ENCODE results near the gene ASPG. TPM values are rescaled to one million over a fixed set of nuclear protein-coding genes. Genes with fewer than 3 reads are reported as not detected.
A peak's percentile ranks its signal among the peaks of the same experiment; 100 is the strongest.

The ASPG gene
- total RNA-seq, 1 donor from 2014 or later, result 4.6 TPM

GRCh38 chr14:104040539-104040938 lies 45.0 kb upstream of the ASPG start:
- H3K4me1 ChIP-seq, result no peaks in the 10 kb centered on the region
- H3K9me3 ChIP-seq, result no peaks in the 10 kb centered on the region
- no peak overlapping the region for H3K27ac ChIP-seq
- no peak overlapping the region for H3K4me3 ChIP-seq
- peaks cover 21% of the 10 kb centered on the region for H3K27me3 ChIP-seq (ENCODE audit: low read depth)
- ATAC-seq (no peak), DNase-seq (no peak)
- no peaks in the 10 kb centered on the region for H3K36me3 ChIP-seq
- TF ChIP-seq CTCF (IDR thresholded peaks at IDR 0.05), result no peak
- intact Hi-C loops (cut with DNase I), result no loop called here

GRCh38 chr14:104041430-104042104 lies 43.9 kb upstream of the ASPG start:
- no peak for DNase-seq
- no peak overlapping the region for H3K27ac ChIP-seq
- no peaks in the 10 kb centered on the region for H3K36me3 ChIP-seq
- H3K4me3 ChIP-seq, result no peak overlapping the region
- no peak for ATAC-seq
- TF ChIP-seq CTCF (IDR thresholded peaks at IDR 0.05), result no peak
- H3K9me3 ChIP-seq, result no peaks in the 10 kb centered on the region
- H3K4me1 ChIP-seq, result no peaks in the 10 kb centered on the region
- intact Hi-C loops (cut with DNase I), result no loop called here
- H3K27me3 ChIP-seq (ENCODE audit: low read depth), result peaks cover 21% of the 10 kb centered on the region

GRCh38 chr14:104044016-104044415 lies 41.5 kb upstream of the ASPG start:
- TF ChIP-seq CTCF (IDR thresholded peaks at IDR 0.05), result no peak
- H3K27ac ChIP-seq, result no peak overlapping the region
- H3K4me3 ChIP-seq, result no peak overlapping the region
- DNase-seq (no peak), ATAC-seq (no peak)
- no peaks in the 10 kb centered on the region for H3K4me1 ChIP-seq
- no peaks in the 10 kb centered on the region for H3K9me3 ChIP-seq
- peaks cover 16% of the 10 kb centered on the region for H3K27me3 ChIP-seq (ENCODE audit: low read depth)
- intact Hi-C loops (cut with DNase I), result no loop called here
- no peaks in the 10 kb centered on the region for H3K36me3 ChIP-seq

- DNase-seq (no peak), ATAC-seq (no peak)
- Histone ChIP-seq H3K36me3 (no peaks in the 10 kb centered on the region), H3K4me1 (no peaks in the 10 kb centered on the region), H3K9me3 (no peaks in the 10 kb centered on the region), H3K27me3 (ENCODE audit: low read depth) (peaks cover 9% of the 10 kb centered on the region), H3K27ac (no peak overlapping the region), H3K4me3 (no peak overlapping the region)
- no peak for TF ChIP-seq CTCF (IDR thresholded peaks at IDR 0.05)
- intact Hi-C loops (cut with DNase I), result no loop called here
Measured at GRCh38 chr14:104047761-104048160, 37.7 kb upstream of the ASPG start.

GRCh38 chr14:104048758-104049507 lies 36.6 kb upstream of the ASPG start:
- intact Hi-C loops (cut with DNase I), result no loop called here
- H3K4me3 ChIP-seq, result no peak overlapping the region
- H3K27me3 ChIP-seq (ENCODE audit: low read depth), result peaks cover 5% of the 10 kb centered on the region
- DNase-seq, result no peak
- H3K36me3 ChIP-seq, result no peaks in the 10 kb centered on the region
- H3K9me3 ChIP-seq, result no peaks in the 10 kb centered on the region
- no peak overlapping the region for H3K27ac ChIP-seq
- ATAC-seq, result peak; percentile 69 to 90
- H3K4me1 ChIP-seq, result no peaks in the 10 kb centered on the region
- no peak for TF ChIP-seq CTCF (IDR thresholded peaks at IDR 0.05)

All from lower lobe of right lung (tissue), 2 donors.